A673 (cell line): Measurements from ENCODE around the gene ZNF408.

Experiments used
- EZH2 ChIP-seq: fragments of 200-600 bp; sonication (generic); IDR thresholded peaks from 2 replicates; pipeline ENCODE4 v1.6.1; 2017; ENCODE audit warnings: borderline replicate concordance, low read depth, mild to moderate bottlenecking, mixed read lengths, antibody characterized with exemption, low read length; ENCODE audit not compliant: poor library complexity, severe bottlenecking
- TF ChIP-seq, protein P1 (sequence below): fragments of 300-800, 200-600 bp; sonication (generic); conservative IDR thresholded peaks from 2 replicates; pipeline ENCODE4 v1.5.1; 2017; ENCODE audit warnings: low read depth, mild to moderate bottlenecking, antibody characterized with exemption, low read length, moderate library complexity, mixed read lengths

- TF ChIP-seq, protein P1, sequence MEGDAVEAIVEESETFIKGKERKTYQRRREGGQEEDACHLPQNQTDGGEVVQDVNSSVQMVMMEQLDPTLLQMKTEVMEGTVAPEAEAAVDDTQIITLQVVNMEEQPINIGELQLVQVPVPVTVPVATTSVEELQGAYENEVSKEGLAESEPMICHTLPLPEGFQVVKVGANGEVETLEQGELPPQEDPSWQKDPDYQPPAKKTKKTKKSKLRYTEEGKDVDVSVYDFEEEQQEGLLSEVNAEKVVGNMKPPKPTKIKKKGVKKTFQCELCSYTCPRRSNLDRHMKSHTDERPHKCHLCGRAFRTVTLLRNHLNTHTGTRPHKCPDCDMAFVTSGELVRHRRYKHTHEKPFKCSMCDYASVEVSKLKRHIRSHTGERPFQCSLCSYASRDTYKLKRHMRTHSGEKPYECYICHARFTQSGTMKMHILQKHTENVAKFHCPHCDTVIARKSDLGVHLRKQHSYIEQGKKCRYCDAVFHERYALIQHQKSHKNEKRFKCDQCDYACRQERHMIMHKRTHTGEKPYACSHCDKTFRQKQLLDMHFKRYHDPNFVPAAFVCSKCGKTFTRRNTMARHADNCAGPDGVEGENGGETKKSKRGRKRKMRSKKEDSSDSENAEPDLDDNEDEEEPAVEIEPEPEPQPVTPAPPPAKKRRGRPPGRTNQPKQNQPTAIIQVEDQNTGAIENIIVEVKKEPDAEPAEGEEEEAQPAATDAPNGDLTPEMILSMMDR: no peak
- no peak for TF ChIP-seq EZH2
These were observed 10.5 kb downstream of the ZNF408 start for GRCh38 chr11:46711303-46711702.
